CD4-positive, alpha-beta T cell (primary cell): ENCODE results near the gene ABLIM1. TPM values are rescaled to one million over a fixed set of nuclear protein-coding genes. Genes with fewer than 3 reads are reported as not detected.

ENCODE experiments used
- ATAC-seq: fragments of 200-7000 bp; cut with Tn5 transposase; one replicate; pipeline ENCODE4 v1.10.0; 2022; ENCODE audit warnings: mild to moderate bottlenecking; ENCODE audit not compliant: poor library complexity
- CTCF ChIA-PET: fragments of 350-600 bp; sonication (Branson Sonifier 250); formaldehyde crosslinking; loops from one replicate; lab custom pipeline; 2021; ENCODE audit warnings: antibody characterized with exemption, inconsistent platforms; lab: Charles Lee
- POLR2A ChIA-PET: fragments of 350-600 bp; sonication (Branson Sonifier 250); formaldehyde crosslinking; loops from one replicate; lab custom pipeline; 2021; ENCODE audit warnings: antibody characterized with exemption, inconsistent platforms; lab: Charles Lee
- DNase-seq, 14 experiments: peaks; one replicate each; pipeline ENCODE4 v3.0.0-alpha.2; 2013 to 2020; ENCODE audit warnings: mixed read lengths in 2 of 14
- H3K27ac ChIP-seq, 2 donors: one replicate each; pipeline versions ENCODE4 v1.5.1 to v1.7.0; 2013; ENCODE audit warnings: low read length in 2 of 2, low read depth in 1 of 2, mild to moderate bottlenecking in 1 of 2
- H3K27me3 ChIP-seq, 2 experiments: 1 replicate in 1 of 2; 2 replicates in 1 of 2; pipeline versions ENCODE4 v1.6.1 to v1.7.0; 2013; ENCODE audit warnings: low read length in 2 of 2, control low read depth in 1 of 2, mild to moderate bottlenecking in 1 of 2, moderate library complexity in 1 of 2; ENCODE audit not compliant: insufficient read depth in 2 of 2, control insufficient read depth in 1 of 2
- H3K36me3 ChIP-seq: one replicate; pipeline ENCODE4 v1.6.1; 2013; ENCODE audit warnings: low read length, control low read depth; ENCODE audit not compliant: insufficient read depth
- H3K4me1 ChIP-seq: one replicate; pipeline ENCODE4 v1.6.1; 2013; ENCODE audit warnings: low read length, control low read depth; ENCODE audit not compliant: insufficient read depth
- H3K4me3 ChIP-seq: one replicate; pipeline ENCODE4 v1.5.1; 2013; ENCODE audit warnings: mild to moderate bottlenecking, low read length, moderate library complexity
- H3K9me3 ChIP-seq, 2 experiments: 1 replicate in 1 of 2; 2 replicates in 1 of 2; pipeline versions ENCODE4 v1.6.1 to v1.7.0; 2013; ENCODE audit warnings: low read length in 2 of 2, mild to moderate bottlenecking in 2 of 2, control low read depth in 1 of 2, moderate library complexity in 1 of 2; ENCODE audit not compliant: control insufficient read depth in 1 of 2, insufficient read depth in 1 of 2
- H3K27ac Mint-ChIP-seq: one replicate; pipeline ENCODE4 v1.8.0; 2020; ENCODE audit warnings: mixed read lengths
- H3K27me3 Mint-ChIP-seq: one replicate; pipeline ENCODE4 v1.8.0; 2021; ENCODE audit warnings: mixed read lengths
- H3K36me3 Mint-ChIP-seq: one replicate; pipeline ENCODE4 v1.8.0; 2021; ENCODE audit warnings: low read depth, mixed read lengths
- H3K4me1 Mint-ChIP-seq: one replicate; pipeline ENCODE4 v1.8.0; 2021; ENCODE audit warnings: low read depth, mixed read lengths
- H3K4me3 Mint-ChIP-seq: one replicate; pipeline ENCODE4 v1.8.0; 2020; ENCODE audit warnings: mild to moderate bottlenecking, mixed read lengths
- H3K9me3 Mint-ChIP-seq: one replicate; pipeline ENCODE4 v1.8.0; 2020; ENCODE audit warnings: mixed read lengths
- CTCF ChIP-seq: fragments of 200-600 bp; IDR thresholded peaks from one replicate; pipeline ENCODE4 v1.8.0; 2022; ENCODE audit warnings: antibody characterized with exemption, mild to moderate bottlenecking
- intact Hi-C, 2 experiments: fragments of 100-400 bp; cut with DNase I in 1 of 2; cut with micrococcal nuclease in 1 of 2; formaldehyde crosslinking; loops; one replicate each; pipeline versions ENCODE4 v1.15.1 to v1.9.0; 2023 to 2025; cut with DNase I, micrococcal nuclease
- total RNA-seq, 174 experiments: library from RNA in 2 of 174; stranded (reverse) in 2 of 174; gene quantifications; one replicate each; pipeline ENCODE4 v1.2.3 and lab custom pipeline; 2021 to 2026

ABLIM1 gene
- total RNA-seq, 2 experiments from 2014 or later, result 217 to 224 TPM

- ATAC-seq, result no peak
- H3K36me3 Mint-ChIP-seq, result no peaks in the 10 kb centered on the region
- no peaks in the 10 kb centered on the region for H3K9me3 Mint-ChIP-seq
- no peak overlapping the region for H3K27ac Mint-ChIP-seq
- no peaks in the 10 kb centered on the region for H3K4me1 Mint-ChIP-seq
- H3K27me3 Mint-ChIP-seq, result no peaks in the 10 kb centered on the region
- Histone ChIP-seq H3K27ac (no peak overlapping the region), H3K9me3 (no peaks in the 10 kb centered on the region), H3K4me3 (no peak overlapping the region), H3K36me3 (no peaks in the 10 kb centered on the region), H3K4me1 (no peaks in the 10 kb centered on the region), H3K27me3 (no peaks in the 10 kb centered on the region)
- ChIA-PET CTCF (interaction anchor here (0.6 to 1.2 kb wide), 2 partner anchors 12 to 592 kb away, joined by 3 read pairs; no protein-coding TSS in a partner anchor), POLR2A (no interaction called here)
- H3K4me3 Mint-ChIP-seq, result no peak overlapping the region
- intact Hi-C loops, result no loop called here
- no peak for DNase-seq
- TF ChIP-seq CTCF, result no peak
Observed at GRCh38 chr10:114576716-114577115, 81.4 kb downstream of the ABLIM1 start.

GRCh38 chr10:114576132-114576487 is 82.0 kb downstream of the ABLIM1 start:
- Mint-ChIP-seq H3K4me1 (no peaks in the 10 kb centered on the region), H3K27ac (no peak overlapping the region), H3K9me3 (no peaks in the 10 kb centered on the region), H3K4me3 (no peak overlapping the region), H3K27me3 (no peaks in the 10 kb centered on the region), H3K36me3 (no peaks in the 10 kb centered on the region)
- intact Hi-C loops, result no loop called here
- ChIA-PET CTCF (interaction anchor here (0.6 to 1.2 kb wide), 2 partner anchors 13 to 591 kb away, joined by 3 read pairs; no protein-coding TSS in a partner anchor), POLR2A (no interaction called here)
- Histone ChIP-seq H3K4me3 (no peak overlapping the region), H3K36me3 (no peaks in the 10 kb centered on the region), H3K27ac (no peak overlapping the region), H3K9me3 (no peaks in the 10 kb centered on the region), H3K27me3 (no peaks in the 10 kb centered on the region), H3K4me1 (no peaks in the 10 kb centered on the region)
- ATAC-seq, result no peak
- DNase-seq, result no peak
- TF ChIP-seq CTCF, result no peak

GRCh38 chr10:114575417-114576131 is 82.5 kb downstream of the ABLIM1 start:
- CTCF ChIA-PET, result interaction anchor here (1.2 kb wide), 1 partner anchor 14 kb away, joined by 3 read pairs; no protein-coding TSS in a partner anchor
- no peaks in the 10 kb centered on the region for H3K27me3 ChIP-seq

More at GRCh38 chr10:114575417-114576131, 82.5 kb downstream of the ABLIM1 start:
- Mint-ChIP-seq H3K9me3 (no peaks in the 10 kb centered on the region), H3K27ac (no peak overlapping the region), H3K36me3 (no peaks in the 10 kb centered on the region), H3K27me3 (no peaks in the 10 kb centered on the region), H3K4me1 (no peaks in the 10 kb centered on the region), H3K4me3 (no peak overlapping the region)
- DNase-seq (no peak), ATAC-seq (no peak)
- Histone ChIP-seq H3K9me3 (no peaks in the 10 kb centered on the region), H3K4me1 (no peaks in the 10 kb centered on the region), H3K4me3 (no peak overlapping the region), H3K27ac (no peak overlapping the region), H3K36me3 (no peaks in the 10 kb centered on the region)
- intact Hi-C loops, result no loop called here
- POLR2A ChIA-PET, result no interaction called here
- no peak for TF ChIP-seq CTCF
